Testis (tissue), 3 donors: ENCODE results near the gene HIF3A. TPM values are rescaled to one million over a fixed set of nuclear protein-coding genes. Genes with fewer than 3 reads are reported as not detected.
"Not testable (repeated sequence)": the region's sequence is repeated elsewhere in the genome, so short reads cannot be mapped to it uniquely, and the experiment has no call there.

Experiments used
- DNase-seq: peaks from one replicate; pipeline ENCODE4 v3.0.0-alpha.2; 2019
- H3K27ac ChIP-seq, 2 donors: fragments of 200-600 bp; sonication (generic); one replicate each; pipeline ENCODE4 v1.5.1; 2019
- H3K27me3 ChIP-seq: fragments of 200-600 bp; sonication (generic); one replicate; pipeline ENCODE4 v1.5.1; 2019
- H3K36me3 ChIP-seq: fragments of 200-600 bp; sonication (generic); one replicate; pipeline ENCODE4 v1.5.1; 2017; ENCODE audit warnings: low read depth; ENCODE audit errors: missing control alignments
- H3K4me1 ChIP-seq: fragments of 200-600 bp; sonication (generic); one replicate; pipeline ENCODE4 v1.5.1; 2019
- H3K4me3 ChIP-seq, 2 donors: fragments of 200-600 bp; sonication (generic); one replicate each; pipeline ENCODE4 v1.5.1; 2017 to 2019
- H3K9me3 ChIP-seq: fragments of 200-600 bp; sonication (generic); one replicate; pipeline ENCODE4 v1.5.1; 2017
- CTCF ChIP-seq, 3 experiments: fragments of 450-650 bp in 2 of 3; fragments of 200-600 bp in 1 of 3; sonication (generic) in 1 of 3; IDR thresholded peaks; one replicate each; pipeline ENCODE4 v1.5.1; 2016 to 2019; ENCODE audit warnings: antibody characterized with exemption in 3 of 3, mild to moderate bottlenecking in 2 of 3, moderate library complexity in 1 of 3
- POLR2A ChIP-seq: fragments of 450-650 bp; IDR thresholded peaks from one replicate; pipeline ENCODE4 v1.6.1; 2017; ENCODE audit warnings: antibody characterized with exemption, mild to moderate bottlenecking, moderate library complexity
- WGBS, 2 donors: methylation state at CpG; one replicate each; pipeline ENCODE4 v1.1.5; 2018; 5-methylcytosine and 5-hydroxymethylcytosine counted together
- intact Hi-C: fragments of 100-400 bp; cut with DNase I; formaldehyde crosslinking; loops from one replicate; pipeline ENCODE4 v1.15.1; 2023; ENCODE audit warnings: low total_unique reads
- polyA plus RNA-seq: library from polyadenylated mRNA; stranded (reverse); fragments of 350-450 nt; fragmentation: Illumina TruSeq; extraction: RNeasy Lipid Tissue Mini Kit (QIAGEN cat#74804); gene quantifications from one replicate; pipeline ENCODE4 v1.2.3, GENCODE V29; 2014; ENCODE audit warnings: low read depth, low replicate concordance; ENCODE audit not compliant: insufficient read depth
- total RNA-seq, 2 donors: library from RNA; depleted of rRNA; stranded (reverse); fragments of >200 nt; gene quantifications; one replicate each; pipeline ENCODE4 v1.2.3, GENCODE V29; 2016

The HIF3A gene
- total and polyA plus RNA-seq, 3 donors from 2014 or later = 3.8 to 105 (median 82.6) TPM

GRCh38 chr19:46373491-46374359 is 76.9 kb downstream of the HIF3A start:
- intact Hi-C loops = no loop called here
- TF ChIP-seq POLR2A (no peak), CTCF (IDR thresholded peaks at IDR 0.05) (no peak)
- no peaks in the 10 kb centered on the region for H3K9me3 ChIP-seq
- H3K27ac ChIP-seq = no peak overlapping the region
- WGBS, 2 donors = 62 to 63% methylated on average over 13 to 17 of the region's 17 CpGs
- no peaks in the 10 kb centered on the region for H3K36me3 ChIP-seq
- no peak overlapping the region for H3K4me3 ChIP-seq
- H3K27me3 ChIP-seq = no peaks in the 10 kb centered on the region
- DNase-seq = no peak
- H3K4me1 ChIP-seq = peaks cover 11% of the 10 kb centered on the region

- Histone ChIP-seq H3K9me3 (no peaks in the 10 kb centered on the region), H3K36me3 (no peaks in the 10 kb centered on the region), H3K4me1 (peaks cover 11% of the 10 kb centered on the region), H3K27me3 (no peaks in the 10 kb centered on the region), H3K4me3 (no peak overlapping the region), H3K27ac (no peak overlapping the region)
- WGBS, 2 donors = 95% methylated on average over 20 to 21 of the region's 21 CpGs
- intact Hi-C loops = no loop called here
- TF ChIP-seq POLR2A = no peak
- no peak for TF ChIP-seq CTCF (IDR thresholded peaks at IDR 0.05)
- no peak for DNase-seq
These were observed 78.0 kb downstream of the HIF3A start for GRCh38 chr19:46374536-46375475.

GRCh38 chr19:46375476-46376067 is 78.7 kb downstream of the HIF3A start:
- H3K9me3 ChIP-seq, H3K4me3 ChIP-seq, H3K27me3 ChIP-seq, DNase-seq, intact Hi-C loops, H3K36me3 ChIP-seq, H3K27ac ChIP-seq: not testable (repeated sequence)
- H3K4me1 ChIP-seq = peaks cover 11% of the 10 kb centered on the region
- WGBS, 2 donors = 94 to 97% methylated on average over 19 to 22 of the region's 22 CpGs

- Histone ChIP-seq H3K27me3 (no peaks in the 10 kb centered on the region), H3K9me3 (no peaks in the 10 kb centered on the region), H3K27ac (no peak overlapping the region), H3K4me1 (peaks cover 11% of the 10 kb centered on the region), H3K36me3 (no peaks in the 10 kb centered on the region), H3K4me3 (no peak overlapping the region)
- intact Hi-C loops = no loop called here
- TF ChIP-seq CTCF (IDR thresholded peaks at IDR 0.05) (no peak), POLR2A (no peak)
- DNase-seq = no peak
- WGBS, 2 donors = 94 to 96% methylated on average over 17 to 20 of the region's 20 CpGs
These were observed 79.7 kb downstream of the HIF3A start for GRCh38 chr19:46376241-46377153.
